Esophagus squamous epithelium (tissue), 5 donors: ENCODE results near the gene PELO. TPM values are rescaled to one million over a fixed set of nuclear protein-coding genes. Genes with fewer than 3 reads are reported as not detected.

Experiments used
- DNase-seq: peaks from one replicate; lab custom pipeline; 2025; lab: John Stamatoyannopoulos, UW
- H3K27ac ChIP-seq, 4 donors: fragments of 200-600 bp; sonication (generic); one replicate each; pipeline ENCODE4 v1.5.1; 2016 to 2019; ENCODE audit warnings: mild to moderate bottlenecking in 1 of 4
- H3K27me3 ChIP-seq, 4 donors: fragments of 200-600 bp; sonication (generic); 1 replicate in 3 of 4; 2 replicates in 1 of 4; pipeline versions ENCODE4 v1.5.1 to v1.6.0; 2017 to 2021; ENCODE audit warnings: antibody characterized with exemption in 1 of 4
- H3K36me3 ChIP-seq, 3 donors: fragments of 200-600 bp; sonication (generic); one replicate each; pipeline ENCODE4 v1.5.1; 2016 to 2019
- H3K4me1 ChIP-seq, 3 donors: fragments of 200-600 bp; sonication (generic); one replicate each; pipeline ENCODE4 v1.5.1; 2017 to 2019
- H3K4me3 ChIP-seq, 4 donors: fragments of 200-600 bp; sonication (generic); 1 replicate in 3 of 4; 2 replicates in 1 of 4; pipeline ENCODE4 v1.5.1; 2016 to 2019; ENCODE audit warnings: mild to moderate bottlenecking in 2 of 4, moderate library complexity in 1 of 4
- H3K9me3 ChIP-seq, 3 donors: fragments of 200-600 bp; sonication (generic); one replicate each; pipeline ENCODE4 v1.5.1; 2016 to 2019
- CTCF ChIP-seq, 6 experiments: fragments of 450-650 bp in 4 of 6; fragments of 200-600 bp in 2 of 6; sonication (generic) in 2 of 6; IDR thresholded peaks; one replicate each; pipeline ENCODE4 v1.5.1; 2016 to 2019; ENCODE audit warnings: antibody characterized with exemption in 6 of 6, mild to moderate bottlenecking in 4 of 6, moderate library complexity in 4 of 6
- POLR2A ChIP-seq, 4 donors: fragments of 450-650 bp; IDR thresholded peaks; one replicate each; pipeline ENCODE4 v1.6.1; 2017; ENCODE audit warnings: antibody characterized with exemption in 4 of 4, mild to moderate bottlenecking in 4 of 4, moderate library complexity in 3 of 4
- WGBS, 2 donors: methylation state at CpG; one replicate each; pipeline ENCODE4 v1.1.5; 2018; 5-methylcytosine and 5-hydroxymethylcytosine counted together
- intact Hi-C: fragments of 100-400 bp; cut with DNase I; formaldehyde crosslinking; loops from one replicate; pipeline ENCODE4 v1.15.0; 2022
- total RNA-seq, 4 donors: library from RNA; depleted of rRNA; stranded (reverse); fragments of >200 nt; gene quantifications; one replicate each; pipeline ENCODE4 v1.1.0, GENCODE V29; 2016
- donor health status: DM: yes; HTN: yes; CAD: no.

Gene PELO
- total RNA-seq, 4 donors from 2014 or later = 10.4 to 25.6 (median 14.6) TPM

DNA sequence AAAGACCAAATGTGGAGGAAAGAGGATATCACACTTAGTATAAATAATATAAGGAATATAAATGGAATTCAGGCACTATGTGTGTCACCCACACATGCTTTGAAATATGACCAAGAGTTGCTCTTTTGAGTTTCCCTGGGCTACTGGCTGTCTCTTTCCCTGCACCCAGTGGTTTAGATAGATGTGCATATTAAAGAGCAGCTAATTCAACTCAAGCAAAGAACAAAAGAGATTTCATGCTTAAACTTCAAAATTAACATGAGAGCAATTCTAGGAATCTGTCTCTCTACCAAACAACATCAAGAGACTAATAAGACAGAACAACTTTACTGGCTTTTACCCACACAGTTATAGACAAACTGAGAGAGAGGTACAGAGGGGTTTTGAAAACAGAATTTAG, 38.0 kb upstream of the PELO start:
- intact Hi-C loops = no loop called here
- H3K36me3 ChIP-seq = no peaks in the 10 kb centered on the region
- DNase-seq = no peak
- H3K27ac ChIP-seq = no peak overlapping the region
- no peaks in the 10 kb centered on the region for H3K27me3 ChIP-seq
- no peak overlapping the region for H3K4me3 ChIP-seq
- H3K4me1 ChIP-seq = peaks cover 0 to 2% (median 0%) of the 10 kb centered on the region in 3 donors
- H3K9me3 ChIP-seq = no peaks in the 10 kb centered on the region
- TF ChIP-seq CTCF (IDR thresholded peaks at IDR 0.05) = no peak
- TF ChIP-seq POLR2A (IDR thresholded peaks at IDR 0.05) = no peak

DNA sequence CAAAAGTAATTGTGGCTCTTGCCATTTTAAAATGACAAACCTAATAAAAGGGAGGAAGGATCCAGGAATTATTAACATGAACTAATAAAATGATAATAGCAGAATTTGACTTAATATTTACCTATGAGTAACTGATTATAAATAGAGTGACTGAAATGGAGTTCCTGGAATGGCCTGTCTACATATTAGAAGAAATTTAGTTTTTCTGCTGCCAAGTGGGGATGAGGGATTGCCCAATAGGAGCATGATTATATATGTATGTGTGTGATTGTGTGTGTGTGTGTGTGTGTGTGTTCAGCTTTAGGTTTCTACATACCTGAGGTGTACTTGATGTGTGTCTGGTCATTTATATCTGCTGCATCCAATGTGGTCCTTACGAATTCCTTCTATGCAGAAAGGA, 36.6 kb upstream of the PELO start:
- intact Hi-C loops = no loop called here
- TF ChIP-seq POLR2A (IDR thresholded peaks at IDR 0.05) (no peak), CTCF (IDR thresholded peaks at IDR 0.05) (no peak)
- no peak overlapping the region for H3K27ac ChIP-seq
- no peaks in the 10 kb centered on the region for H3K27me3 ChIP-seq
- whole genome bisulfite sequencing, 2 donors = 65 to 75% methylated on average over 1 of the region's 1 CpG
- no peak overlapping the region for H3K4me3 ChIP-seq
- H3K9me3 ChIP-seq = no peaks in the 10 kb centered on the region
- H3K36me3 ChIP-seq = no peaks in the 10 kb centered on the region
- no peak for DNase-seq
- H3K4me1 ChIP-seq = no peaks in the 10 kb centered on the region

- no peak for DNase-seq
- 58 to 77% methylated on average over 2 of the region's 2 CpGs for whole genome bisulfite sequencing, 2 donors
- intact Hi-C loops = no loop called here
These were observed 33.7 kb upstream of the PELO start for GRCh38 chr5:52754051-52754450.

DNA sequence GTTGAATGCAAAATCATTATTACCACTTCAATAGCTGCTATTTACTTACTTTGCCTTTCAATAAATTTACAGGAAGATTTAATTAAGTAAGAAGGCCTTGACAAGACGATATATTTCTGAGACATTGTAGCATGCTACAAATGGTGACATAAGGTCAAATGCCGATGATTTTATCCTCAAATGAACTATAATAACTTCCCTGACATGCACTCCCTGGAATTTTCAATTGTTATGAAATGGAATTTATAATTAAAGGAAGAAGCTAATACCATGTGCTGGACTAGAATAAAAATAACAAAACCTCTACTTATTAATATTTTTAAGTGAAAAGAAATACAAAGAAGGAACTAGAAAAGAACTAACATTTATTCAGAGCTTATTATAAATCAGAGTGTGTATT, 30.2 kb upstream of the PELO start:
- intact Hi-C loops = no loop called here
- TF ChIP-seq POLR2A (IDR thresholded peaks at IDR 0.05) = no peak
- no peak for TF ChIP-seq CTCF (IDR thresholded peaks at IDR 0.05)
- Histone ChIP-seq H3K4me3 (no peak overlapping the region), H3K27me3 (no peaks in the 10 kb centered on the region), H3K9me3 (no peaks in the 10 kb centered on the region), H3K36me3 (no peaks in the 10 kb centered on the region), H3K27ac (peak overlapping the region in 1 of 4 donors; percentile 2), H3K4me1 (no peaks in the 10 kb centered on the region)
- no peak for DNase-seq
- WGBS, 2 donors = 58 to 73% methylated on average over 2 of the region's 2 CpGs

More at GRCh38 chr5:52754051-52754450, 33.7 kb upstream of the PELO start:
- H3K27ac ChIP-seq = no peak overlapping the region
- no peaks in the 10 kb centered on the region for H3K4me1 ChIP-seq
- TF ChIP-seq CTCF (IDR thresholded peaks at IDR 0.05) (no peak), POLR2A (IDR thresholded peaks at IDR 0.05) (no peak)
- no peaks in the 10 kb centered on the region for H3K9me3 ChIP-seq
- H3K4me3 ChIP-seq = no peak overlapping the region
- no peaks in the 10 kb centered on the region for H3K27me3 ChIP-seq
- H3K36me3 ChIP-seq = no peaks in the 10 kb centered on the region

GRCh38 chr5:52758014-52758413, 29.7 kb upstream of the PELO start:
- peak overlapping the region in 1 of 4 donors; percentile 2 for H3K27ac ChIP-seq
- WGBS, 2 donors = 69 to 75% methylated on average over 5 of the region's 5 CpGs
- H3K27me3 ChIP-seq = no peaks in the 10 kb centered on the region

More at GRCh38 chr5:52758014-52758413, 29.7 kb upstream of the PELO start:
- TF ChIP-seq POLR2A (IDR thresholded peaks at IDR 0.05) = no peak
- no peak for TF ChIP-seq CTCF (IDR thresholded peaks at IDR 0.05)
- Histone ChIP-seq H3K9me3 (no peaks in the 10 kb centered on the region), H3K4me1 (no peaks in the 10 kb centered on the region), H3K4me3 (no peak overlapping the region), H3K36me3 (no peaks in the 10 kb centered on the region)
- intact Hi-C loops = no loop called here
- DNase-seq = no peak
